DOHH2 (cell line): ENCODE measurements around the gene MACROD2.

Source experiments
- EZH2phosphoT487 ChIP-seq: fragments of 200-600 bp; sonication (generic); IDR thresholded peaks from 2 replicates; pipeline ENCODE4 v1.6.1; 2017; ENCODE audit warnings: borderline replicate concordance, mild to moderate bottlenecking, antibody characterized with exemption, low read length, moderate library complexity, mixed read lengths
- TF ChIP-seq, protein P1 (sequence below): fragments of 200-600 bp; sonication (generic); IDR thresholded peaks from one replicate; pipeline ENCODE4 v1.5.1; 2014; ENCODE audit warnings: antibody characterized with exemption, mild to moderate bottlenecking, low read depth, low read length; ENCODE audit not compliant: poor library complexity, severe bottlenecking

DNA sequence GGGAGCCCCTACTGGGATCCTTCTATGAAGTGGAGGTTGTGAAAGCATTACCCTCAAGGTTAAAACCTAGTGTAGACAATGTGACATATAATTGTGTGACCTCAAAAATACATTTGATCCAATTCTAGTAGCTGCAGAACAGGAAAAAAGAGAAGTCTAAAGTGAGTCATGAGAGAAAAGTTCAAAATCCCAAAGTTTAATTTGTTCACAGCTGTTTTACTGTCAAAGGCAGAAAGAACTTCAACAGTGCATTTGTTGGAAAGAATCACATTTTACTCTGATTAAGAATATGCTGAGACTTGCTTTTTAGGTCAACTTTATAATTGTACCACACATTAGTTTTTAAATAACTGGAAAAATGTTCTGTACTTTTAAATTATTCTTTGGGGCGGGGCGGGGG lies 1369.5 kb downstream of the MACROD2 start:
- TF ChIP-seq, protein P1, sequence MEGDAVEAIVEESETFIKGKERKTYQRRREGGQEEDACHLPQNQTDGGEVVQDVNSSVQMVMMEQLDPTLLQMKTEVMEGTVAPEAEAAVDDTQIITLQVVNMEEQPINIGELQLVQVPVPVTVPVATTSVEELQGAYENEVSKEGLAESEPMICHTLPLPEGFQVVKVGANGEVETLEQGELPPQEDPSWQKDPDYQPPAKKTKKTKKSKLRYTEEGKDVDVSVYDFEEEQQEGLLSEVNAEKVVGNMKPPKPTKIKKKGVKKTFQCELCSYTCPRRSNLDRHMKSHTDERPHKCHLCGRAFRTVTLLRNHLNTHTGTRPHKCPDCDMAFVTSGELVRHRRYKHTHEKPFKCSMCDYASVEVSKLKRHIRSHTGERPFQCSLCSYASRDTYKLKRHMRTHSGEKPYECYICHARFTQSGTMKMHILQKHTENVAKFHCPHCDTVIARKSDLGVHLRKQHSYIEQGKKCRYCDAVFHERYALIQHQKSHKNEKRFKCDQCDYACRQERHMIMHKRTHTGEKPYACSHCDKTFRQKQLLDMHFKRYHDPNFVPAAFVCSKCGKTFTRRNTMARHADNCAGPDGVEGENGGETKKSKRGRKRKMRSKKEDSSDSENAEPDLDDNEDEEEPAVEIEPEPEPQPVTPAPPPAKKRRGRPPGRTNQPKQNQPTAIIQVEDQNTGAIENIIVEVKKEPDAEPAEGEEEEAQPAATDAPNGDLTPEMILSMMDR: no peak
- no peak for TF ChIP-seq EZH2phosphoT487
